Activated CD4-positive, CD25-positive, alpha-beta regulatory T cell (primary cell): ENCODE data around the gene CSDE1.
A peak's percentile ranks its signal among the peaks of the same experiment; 100 is the strongest.

Experiments
- DNase-seq, 4 experiments: peaks; one replicate each; lab custom pipeline; 2025; lab: John Stamatoyannopoulos, UW

Gene CSDE1

DNA sequence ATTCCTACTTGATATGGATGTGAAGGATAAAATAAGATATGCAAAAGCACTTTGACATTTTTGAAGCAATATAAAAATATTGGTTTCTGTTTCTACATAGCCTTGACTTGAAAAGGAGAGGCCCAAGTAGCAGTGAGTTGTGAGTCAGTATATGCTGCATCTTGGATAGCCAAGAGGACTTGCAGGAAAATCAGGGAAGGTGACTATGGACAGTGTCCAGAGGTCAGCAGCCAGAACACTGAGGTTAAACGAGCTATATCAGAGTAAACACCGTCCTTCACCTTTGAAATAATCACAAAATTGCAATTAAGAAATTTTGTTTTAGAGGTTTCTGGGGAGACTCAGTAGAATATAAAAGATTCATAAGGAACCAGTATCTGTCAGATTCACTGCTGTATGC is 55.9 kb downstream of the CSDE1 start:
- DNase-seq = no peak

DNA sequence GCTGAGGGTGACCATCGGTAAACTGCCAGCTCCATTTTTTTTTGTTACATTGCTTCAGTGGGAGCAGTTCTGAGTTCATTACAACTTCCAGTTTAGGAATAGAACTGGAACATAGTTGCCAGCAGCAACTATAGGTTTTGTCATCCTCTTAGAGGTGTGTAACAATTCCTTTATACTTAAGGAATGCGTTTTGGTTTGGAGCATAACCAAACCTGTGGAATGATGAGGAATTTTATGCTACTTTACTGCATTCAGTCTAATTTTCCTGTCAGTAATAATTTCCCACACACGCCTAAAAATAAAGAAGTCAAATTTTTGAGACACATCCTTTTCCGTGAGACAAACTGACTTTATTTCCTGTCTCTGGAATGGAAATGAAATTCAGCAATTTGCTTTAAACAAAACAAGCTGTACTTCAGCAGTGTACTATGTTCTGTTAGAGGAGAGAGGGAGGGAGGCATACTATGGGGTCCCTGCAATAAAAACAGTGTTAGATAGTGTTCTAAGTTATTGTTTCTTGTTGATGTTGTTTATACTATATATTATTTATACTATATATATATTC is 57.7 kb downstream of the CSDE1 start:
- no peak for DNase-seq

DNA sequence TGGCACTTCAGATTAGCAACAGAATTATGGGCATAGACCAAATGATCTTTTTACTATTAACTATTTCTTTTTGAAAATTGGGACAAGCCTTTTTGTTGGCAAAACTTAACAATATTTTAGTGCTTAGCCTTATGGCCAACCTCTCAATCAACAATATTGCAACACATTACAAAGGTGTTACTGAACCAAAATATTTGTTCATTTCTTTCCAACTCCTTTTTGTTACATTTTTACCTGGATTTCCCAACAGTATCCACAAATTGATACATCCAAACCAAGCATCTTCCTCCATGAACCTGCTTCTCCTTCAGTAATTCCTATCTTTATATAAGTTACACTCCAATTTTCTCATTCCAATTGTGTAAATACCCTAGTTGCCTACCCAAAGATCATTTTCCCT is 61.0 kb downstream of the CSDE1 start:
- DNase-seq = no peak

DNA sequence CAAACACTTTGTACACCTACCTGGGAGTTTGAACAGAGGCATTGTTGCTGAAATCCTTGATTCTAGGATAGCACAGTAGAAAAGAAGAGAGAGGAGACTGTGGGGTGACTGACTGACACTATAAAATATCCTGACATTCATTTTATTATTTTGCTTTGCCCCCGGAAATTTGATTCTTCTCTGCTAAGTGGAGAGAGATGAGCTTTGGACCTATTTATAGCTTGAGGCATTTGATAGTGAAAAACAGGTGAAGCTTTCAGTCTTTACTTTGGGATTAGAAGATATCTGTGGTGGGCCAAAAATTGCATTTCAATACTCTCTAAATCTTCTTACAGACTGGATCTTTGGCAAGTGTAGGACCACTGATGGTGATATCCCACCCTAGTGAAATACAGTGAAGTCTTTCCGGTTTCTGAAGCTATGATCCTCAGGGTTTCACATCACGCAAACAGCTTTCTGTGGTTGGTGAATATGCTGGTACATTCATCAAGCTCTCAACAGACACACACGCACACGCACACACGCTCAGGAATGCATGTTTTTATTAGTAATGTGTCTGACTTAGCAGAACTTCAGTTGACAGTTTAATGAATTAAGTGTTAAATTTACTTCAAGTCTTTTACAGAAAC is 62.2 kb downstream of the CSDE1 start, which contains the start of gene AMPD1:
AMPD1 (minus strand) TSS at position 117 of the 629 bp plus-strand sequence; CDS start at position 42, 75 bp downstream.
- DNase-seq = no peak

DNA sequence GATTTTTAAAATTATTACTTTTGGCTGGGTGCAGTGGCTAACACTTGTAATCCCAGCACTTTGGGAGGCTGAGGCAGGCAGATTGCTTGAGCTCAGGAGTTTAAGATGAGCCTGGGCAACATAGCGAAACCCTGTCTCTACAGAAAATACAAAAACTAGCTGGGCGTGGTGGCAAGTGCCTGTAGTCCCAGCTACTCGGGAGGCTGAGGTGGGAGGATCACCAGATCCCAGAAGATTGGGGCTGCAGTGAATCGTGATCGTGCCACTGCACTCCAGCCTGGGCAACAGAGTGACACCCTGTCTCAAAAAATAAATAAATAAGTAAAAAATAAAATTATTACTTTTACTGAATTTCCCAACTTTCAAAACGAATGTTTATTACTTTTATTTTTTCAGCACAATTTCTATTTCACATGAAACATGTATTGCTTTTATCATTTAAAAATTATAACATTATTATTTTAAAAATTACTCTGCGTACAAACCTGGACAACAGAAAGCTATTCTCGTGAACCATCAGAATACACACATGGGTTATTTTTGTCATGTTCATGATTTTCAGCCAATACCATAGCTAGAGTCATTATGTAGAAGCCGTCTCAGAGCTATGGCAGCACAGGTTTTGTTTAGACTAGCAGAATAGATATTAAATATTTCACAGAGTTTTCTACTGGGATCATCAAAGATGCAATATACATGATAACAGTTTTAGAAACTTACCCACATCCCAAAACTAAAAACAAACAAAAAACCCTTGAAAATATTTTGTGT is 63.1 kb downstream of the CSDE1 start:
- DNase-seq = no peak

DNA sequence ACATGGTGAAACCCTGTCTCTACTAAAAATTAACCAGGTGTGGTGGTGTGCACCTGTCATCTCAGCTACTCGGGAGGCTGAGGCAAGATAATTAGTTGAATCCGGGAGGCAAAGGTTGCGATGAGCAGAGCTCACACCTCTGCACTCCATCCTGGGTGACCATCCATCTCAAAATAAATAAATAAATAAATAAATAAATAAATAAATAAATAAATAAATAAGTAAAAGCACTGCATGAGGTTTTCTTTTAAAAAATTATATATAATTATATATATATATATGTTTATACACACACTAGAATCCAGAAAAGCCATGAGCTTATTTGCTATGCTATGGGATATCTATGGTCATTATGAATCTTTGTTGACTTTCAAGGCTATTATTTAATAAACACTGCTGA is 64.8 kb downstream of the CSDE1 start:
- DNase-seq = no peak

DNA sequence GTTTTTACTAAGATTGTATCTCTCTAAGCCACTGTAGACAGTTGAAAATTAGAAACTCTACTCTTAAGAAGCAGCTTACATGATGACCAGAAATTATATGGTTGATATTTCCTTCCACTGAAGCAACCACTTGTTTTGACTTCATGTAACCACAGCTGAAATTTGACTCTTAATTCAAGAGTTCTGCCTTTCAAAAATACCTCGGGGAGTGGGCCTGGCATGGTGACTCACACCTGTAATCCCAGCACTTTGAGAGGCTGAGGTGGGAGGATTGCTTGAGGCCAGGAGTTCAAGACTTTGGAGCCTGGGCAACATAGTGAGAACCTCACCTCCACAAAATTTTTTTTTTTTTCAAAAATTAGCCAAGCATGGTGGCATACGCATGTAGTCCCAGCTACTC is 66.7 kb downstream of the CSDE1 start:
- no peak for DNase-seq

DNA sequence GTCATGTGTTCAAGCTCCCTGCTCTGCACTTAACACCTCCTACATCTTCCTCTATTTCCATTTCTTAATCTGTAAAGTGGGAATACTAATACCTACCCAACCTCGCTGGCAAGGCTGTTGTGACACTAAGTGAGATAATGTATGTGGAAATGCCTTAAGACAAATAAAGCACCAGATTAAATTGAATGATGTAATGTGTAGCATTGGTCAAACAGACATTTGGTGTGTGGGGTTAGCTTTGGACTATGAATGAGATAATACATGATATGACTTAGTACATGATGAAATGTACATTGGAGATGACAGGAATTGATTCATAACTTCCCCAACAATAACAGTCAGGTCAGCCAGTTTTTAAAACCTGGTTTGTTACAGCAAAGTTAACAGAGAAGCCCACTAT is 67.6 kb downstream of the CSDE1 start:
- DNase-seq = no peak

DNA sequence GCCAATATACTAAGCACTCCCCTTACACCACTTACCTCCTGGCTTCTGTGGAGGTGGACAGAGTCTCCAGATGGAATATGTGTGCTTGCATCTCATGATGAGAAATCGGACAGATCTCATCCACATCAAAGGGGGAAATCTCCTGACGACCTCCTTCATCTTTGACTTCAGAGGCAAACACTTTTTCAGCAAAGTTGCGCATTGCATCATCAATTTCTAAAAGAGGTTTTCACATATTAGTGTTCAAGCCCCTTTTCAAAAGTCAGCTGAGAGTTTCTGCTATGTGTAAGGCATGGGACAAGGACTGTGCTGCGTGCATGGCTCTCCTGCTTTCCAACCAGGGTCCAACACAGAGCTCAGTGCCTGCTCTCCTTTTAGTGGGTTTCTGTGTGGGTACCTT is 69.3 kb downstream of the CSDE1 start:
- no peak for DNase-seq

DNA sequence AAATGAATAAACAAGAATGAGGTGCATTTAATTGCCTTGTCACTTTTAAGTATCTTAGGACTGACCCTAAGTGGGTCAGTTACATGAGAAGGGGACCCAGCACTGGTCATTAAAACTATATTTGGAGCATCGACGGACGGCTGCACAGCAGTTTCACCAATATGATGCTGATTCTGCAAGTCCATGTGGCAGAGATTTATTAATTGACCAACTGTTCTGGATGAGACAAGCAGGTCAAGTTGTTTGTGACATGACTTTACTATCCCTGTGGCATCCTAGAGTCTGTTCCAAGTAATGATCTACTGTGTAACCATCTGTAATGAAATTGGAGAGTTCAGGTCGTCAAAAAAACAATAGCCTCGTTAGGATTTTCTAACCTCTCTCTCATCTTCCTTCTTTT is 71.9 kb downstream of the CSDE1 start:
- no peak for DNase-seq

DNA sequence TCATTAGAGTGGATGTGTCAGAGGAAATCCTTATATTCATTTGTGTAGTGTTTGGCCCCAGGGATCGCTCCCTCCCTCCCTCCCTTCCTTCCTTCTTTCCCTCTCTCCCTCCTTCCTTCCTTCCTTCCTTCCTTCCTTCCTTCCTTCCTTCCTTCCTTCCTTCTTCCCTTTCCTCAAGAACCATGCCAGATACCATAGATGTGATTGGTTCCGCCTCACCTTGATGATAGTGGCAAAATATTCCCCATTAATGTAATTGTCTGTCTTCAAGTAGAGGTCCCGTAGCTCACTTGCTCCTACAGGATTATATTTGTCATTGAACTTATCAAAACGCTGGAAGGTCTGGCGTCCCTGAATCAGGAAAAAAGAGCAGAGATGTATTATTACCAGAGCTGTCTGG is 80.1 kb downstream of the CSDE1 start:
- DNase-seq = no peak

DNA sequence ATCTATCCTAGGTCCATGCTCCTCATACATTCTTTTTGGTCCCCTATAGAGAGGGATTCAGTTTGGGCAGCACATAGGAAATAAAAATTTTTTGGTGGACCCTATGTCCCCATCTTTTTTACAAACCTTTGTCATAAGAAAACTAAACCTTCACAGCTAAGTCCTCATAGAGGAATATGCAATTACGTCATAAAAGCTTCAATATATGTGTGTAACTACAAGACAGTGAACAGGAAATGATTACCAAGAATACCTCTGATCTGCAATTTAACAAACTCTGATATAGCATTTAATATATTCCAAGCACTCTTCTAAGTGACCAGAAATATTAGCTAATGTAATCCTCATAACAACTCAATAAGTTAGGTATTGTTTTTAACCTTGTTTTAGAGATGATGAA is 81.7 kb downstream of the CSDE1 start:
- DNase-seq = no peak

DNA sequence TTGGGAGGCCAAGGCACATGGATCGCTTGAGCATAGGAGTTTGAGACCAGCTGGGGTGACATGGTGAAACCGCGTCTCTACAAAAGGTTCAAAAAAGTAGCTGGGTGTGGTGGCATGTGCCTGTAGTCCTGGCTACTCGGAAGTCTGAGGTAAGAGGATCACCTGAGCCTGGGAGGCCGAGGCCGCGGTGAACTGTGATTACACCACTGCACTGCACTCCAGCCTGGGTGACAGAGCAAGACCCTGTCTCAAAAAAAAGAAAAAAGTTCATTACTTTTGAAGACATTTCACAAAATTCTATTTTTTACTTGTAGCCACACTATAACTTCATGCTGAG is 85.9 kb downstream of the CSDE1 start:
- DNase-seq = no peak

DNA sequence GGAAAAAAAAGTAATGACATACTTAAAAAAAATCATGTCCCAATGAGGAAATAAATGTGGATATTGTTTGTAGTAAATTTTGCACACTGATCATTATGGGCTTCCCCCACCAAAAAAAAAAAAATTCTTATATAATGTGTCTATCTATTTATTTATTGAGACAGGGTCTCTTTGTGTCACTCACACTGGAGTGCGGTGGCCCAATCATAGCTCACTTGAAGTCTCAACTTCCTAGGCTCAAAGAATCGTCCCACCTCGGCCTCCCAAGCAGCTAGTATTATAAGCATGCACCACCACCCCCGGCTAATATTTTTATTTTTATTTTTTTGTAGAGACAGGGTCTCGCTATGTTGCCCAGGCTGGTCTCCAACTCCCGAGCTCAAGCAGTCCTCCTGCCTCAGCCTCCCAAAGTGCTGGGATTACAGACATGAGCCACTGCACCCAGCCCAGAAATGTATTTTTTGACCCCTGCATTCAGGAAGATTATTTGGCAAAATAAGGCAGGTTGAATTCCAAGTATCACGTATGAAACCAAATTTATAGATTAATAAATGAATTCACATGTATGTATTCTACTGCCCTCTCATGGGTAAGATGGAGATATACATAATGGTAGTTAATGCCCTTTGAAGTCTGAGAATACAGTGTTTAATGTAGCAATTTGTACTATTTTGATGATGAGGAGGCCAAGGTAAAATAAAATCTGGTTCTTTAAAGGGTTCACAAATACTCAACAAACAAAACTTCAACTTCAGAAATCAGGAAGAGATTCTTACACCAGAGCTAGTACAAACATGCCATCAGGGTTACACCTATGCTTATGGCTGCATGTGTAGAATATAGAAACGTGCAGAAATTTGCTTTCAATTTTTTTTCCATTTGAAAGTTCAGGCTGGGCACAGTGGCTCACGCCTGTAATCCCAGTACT is 86.5 kb downstream of the CSDE1 start:
- DNase-seq = no peak

DNA sequence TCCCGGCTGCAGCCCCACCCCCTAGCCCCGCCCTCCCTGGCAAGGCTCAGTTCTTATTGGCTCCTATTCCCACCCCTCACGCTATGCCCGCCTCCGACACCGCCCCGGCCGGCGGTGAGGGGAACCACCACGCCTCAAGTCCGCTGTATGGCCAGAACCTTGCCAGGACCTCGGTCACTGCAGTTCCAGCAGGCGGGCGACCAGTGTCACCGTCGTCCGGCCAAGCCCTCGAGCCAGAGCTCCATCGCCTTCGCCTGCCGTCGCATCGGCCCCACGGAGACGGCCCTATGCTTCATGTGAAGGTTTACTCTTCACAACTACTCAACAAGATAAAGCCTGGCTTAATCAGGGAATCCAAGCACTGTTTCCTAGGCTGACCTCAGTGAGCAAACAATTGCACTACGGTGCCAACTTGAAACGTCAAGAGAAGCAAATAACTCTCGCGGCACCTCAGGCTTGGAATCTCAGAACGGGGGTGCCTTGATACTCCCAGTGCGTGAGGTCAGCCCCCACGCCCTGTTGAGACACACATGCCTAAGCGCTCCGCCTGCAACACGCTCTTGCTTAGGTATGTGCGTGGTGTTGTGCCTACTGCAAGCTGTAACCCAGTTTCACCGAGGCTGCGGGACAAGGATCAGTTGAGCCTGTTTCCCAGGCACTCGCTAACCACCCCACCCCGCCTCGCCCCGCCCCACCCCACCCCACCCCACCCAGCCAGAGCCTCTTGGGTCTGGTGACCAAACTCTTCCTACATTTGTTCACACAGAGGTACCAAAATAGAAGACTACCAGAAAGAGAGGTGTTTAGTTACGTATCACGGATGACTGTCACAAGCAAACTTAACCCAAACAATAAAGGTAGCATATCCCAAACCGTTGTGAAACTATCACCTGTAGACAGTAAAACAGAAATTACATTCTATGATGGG is 87.4 kb downstream of the CSDE1 start:
- peak; percentile 67 to 75 (median 68) for DNase-seq

DNA sequence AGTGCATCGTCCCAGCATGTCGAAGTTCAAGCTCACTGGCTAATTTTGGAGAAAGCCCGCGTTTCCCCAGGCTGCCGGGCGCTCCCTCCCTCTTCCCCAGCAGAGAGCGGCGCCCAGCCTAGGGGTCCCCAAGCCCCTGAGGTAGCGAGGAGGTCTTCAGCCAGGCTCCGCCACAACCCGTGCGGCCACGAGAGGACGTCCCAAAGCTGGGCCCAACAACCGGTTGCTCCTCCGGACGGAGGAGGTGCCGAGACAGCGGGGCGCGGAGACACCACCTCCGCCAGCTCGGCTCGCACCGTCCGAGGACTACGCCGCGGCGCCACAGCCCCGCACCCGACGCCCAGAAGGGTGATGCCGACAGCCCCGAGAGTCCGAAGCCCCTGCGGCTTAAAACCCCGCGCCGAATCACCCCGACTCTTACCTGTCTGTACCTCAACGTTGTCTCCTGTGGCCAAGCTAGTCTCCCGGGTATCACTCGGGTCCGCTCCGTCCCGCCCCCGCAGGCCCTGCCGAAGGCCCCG is 88.2 kb downstream of the CSDE1 start, which contains the start of gene DENND2C:
DENND2C (minus strand) TSS at position 488 of the 521 bp plus-strand sequence. CDS start 44,065 bp downstream, outside the sequence.
- no peak for DNase-seq

DNA sequence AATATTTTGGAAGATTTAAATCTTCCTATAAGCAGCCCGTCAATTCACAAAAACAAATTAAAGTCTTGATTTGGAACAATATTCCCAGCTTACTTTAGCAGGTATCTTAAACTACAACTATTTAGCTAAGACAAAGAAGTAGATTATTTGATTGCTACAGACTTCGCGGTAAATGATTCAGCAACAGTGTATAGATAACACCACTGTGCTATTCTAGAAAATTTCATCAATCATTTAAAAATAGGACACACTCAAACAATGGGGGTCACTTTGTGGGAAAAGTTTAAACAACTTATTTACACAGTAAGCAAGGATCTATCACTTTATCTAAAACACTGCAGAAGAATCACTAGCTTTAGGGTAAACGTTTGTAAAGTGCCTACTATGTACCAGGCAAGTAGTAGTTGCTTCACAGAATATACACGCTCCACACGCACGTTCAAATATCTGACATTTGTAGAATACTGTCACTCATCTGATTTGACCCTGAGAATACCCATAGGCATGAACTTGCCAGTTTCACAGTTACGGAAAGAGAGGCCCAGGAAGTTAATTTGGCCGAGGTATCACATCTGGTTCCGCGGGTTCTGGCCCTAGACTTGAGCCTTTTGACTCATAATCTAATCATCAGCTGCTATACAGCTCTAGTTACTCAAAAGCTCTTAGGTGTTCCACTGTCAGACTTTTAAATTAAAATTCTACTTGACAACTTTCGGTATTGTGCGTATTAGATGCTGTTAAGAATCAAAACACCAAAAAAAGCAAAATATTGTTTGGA is 88.8 kb downstream of the CSDE1 start:
- DNase-seq = no peak

DNA sequence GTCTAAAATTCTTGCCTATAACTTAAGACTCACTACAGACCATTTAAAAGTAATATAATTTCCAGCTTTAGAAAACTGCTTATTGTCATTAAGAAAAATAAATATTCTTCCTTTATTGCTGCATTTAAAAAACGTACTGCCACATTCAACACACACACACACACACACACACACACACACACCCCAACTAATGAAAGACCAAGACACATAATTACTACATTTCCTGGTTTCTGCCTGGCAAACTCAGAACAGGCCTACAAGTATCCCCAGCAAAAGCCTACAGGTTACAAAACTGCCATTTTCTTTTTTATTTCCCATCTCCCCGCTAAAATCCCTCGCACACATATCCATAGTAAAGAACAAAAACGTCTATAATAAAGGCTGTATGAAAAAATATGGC is 89.4 kb downstream of the CSDE1 start:
- no peak for DNase-seq

DNA sequence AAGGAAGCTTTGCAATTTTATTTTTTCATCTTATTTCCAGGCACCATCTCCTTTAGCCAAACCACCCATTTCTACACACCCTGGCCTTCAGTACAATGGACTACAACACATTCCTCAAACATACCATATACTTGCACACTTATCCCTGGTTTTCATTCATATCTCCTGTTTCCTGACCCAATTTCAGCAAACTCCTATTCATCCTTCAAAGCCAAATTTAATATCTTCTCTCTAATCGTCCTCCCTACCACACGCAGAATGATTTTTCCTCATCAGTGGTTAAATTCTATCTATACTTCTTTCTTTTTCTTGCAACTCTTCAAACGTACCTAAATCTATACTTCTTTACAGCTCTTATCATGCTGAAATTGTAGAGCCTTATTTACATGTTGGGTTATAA is 90.8 kb downstream of the CSDE1 start:
- no peak for DNase-seq
